HG03025 (cell line): ENCODE measurements around the gene CMKLR1.

Source experiments
- ATAC-seq: cut with Tn5 transposase; IDR thresholded peaks from one replicate; pipeline ENCODE4 v1.9.1; 2021; ENCODE audit warnings: mild to moderate bottlenecking, moderate library complexity; ENCODE audit not compliant: unreplicated experiment, low FRiP score

The CMKLR1 gene

DNA sequence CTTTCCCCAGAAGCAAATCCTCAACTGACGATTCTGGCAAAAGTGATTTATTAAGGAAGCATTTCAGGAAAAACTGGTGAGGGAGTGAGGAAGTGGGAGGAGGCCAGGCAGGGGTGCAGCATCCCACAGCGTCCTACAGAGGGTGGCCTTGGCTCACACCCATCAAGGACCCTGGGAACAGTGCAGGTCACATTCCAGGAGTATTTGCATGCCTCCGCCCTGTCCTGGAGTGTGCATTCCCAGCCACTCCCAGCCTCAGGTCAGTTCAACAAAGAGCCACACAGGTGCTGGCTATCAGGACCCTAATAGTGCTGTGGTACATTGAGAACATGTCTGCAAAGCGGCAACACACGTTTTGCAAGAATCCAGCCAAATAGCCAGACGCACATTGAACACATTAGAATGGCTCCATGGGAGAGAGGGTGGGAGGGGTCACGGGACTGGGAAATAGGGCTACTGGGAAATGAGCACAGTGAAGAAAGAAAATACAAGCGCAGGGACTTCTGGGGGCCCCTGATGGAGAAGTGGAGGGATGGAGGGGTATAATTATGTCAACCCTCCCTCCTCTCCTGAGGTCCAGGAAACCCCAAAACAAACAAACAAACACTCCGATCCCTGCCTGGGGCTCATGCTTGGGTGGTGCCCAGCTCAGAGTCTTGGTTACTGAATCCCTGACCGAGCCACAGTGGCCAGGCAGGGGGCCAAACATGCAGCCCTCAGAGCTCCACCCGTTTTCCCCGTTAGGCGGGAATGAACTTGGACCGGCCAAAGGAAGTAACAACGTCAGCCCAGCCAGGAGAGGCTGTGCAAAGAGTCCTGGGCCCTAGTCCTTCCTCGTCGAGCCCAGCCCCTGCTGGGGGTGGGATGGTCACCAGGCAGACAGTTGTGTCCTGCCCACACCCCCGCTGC lies 36.5 kb downstream of the CMKLR1 start:
- no peak for ATAC-seq

DNA sequence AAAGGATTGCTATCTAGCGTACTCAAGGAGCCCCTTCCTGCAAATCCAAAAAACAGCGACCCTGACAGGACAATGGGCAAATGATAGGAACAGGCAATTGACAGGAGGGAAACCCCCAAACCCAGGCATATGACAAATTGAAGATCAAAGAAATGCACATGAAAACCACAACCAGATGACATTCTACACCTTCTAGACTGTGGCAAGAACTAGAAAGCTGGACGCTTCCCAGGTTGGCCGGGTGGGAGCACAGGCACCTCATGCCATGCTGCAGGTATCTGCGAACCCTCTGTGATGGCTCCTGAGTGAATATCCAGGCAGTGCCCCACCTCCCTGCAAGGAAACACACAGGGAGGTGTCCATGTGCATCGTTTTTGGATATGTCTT lies 37.1 kb downstream of the CMKLR1 start:
- no peak for ATAC-seq

DNA sequence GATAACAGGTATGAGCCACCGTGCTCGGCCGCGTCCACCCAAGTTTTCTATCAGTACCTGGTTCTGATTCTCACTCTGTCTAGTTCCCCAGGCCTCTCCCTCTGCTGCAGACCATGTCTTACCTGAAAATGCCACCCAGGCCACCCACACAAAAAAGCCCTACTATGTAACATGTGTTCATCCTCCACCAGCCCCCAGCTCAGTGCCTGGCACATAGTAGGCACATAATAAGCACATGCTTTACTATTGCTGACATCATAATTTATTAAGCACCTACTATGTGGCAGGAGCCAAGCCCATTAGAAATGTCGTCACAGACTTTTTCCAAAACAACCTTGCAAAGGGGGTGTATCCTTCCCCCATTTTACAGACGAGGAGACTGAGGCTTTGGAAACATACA lies 37.8 kb downstream of the CMKLR1 start:
- ATAC-seq: no peak

DNA sequence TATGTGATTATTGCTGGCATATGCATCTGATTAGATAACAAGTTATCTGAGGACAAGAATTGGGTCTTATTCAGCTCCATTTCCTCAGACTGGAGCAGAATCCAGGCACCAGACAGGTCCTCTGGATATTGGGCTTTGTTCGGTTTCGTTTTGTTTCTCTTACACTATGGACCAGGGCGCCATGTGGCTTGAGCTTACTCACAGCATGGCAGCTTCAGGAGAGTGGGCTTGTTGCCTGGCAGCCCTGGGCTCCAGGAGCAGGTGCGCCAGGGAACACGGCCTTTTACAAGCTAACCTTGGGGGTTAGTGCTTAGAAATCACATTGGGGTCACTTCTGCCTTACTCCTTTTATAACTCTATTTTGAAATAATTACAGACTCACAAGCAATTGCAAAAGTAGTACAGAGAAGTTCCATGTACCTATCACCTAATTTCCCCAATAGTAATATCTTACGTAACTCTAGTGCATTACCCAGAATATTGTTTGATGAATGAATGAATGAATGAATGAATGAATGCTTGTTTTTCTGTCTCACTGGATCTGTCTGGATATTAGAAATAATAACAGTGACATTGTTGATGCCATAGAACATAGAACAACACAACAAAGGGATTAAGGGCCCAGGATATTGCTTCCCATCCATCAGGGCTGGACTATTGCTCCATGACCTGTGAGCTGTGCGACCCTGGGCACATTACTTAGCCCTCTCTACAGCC lies 39.0 kb downstream of the CMKLR1 start:
- ATAC-seq: no peak

DNA sequence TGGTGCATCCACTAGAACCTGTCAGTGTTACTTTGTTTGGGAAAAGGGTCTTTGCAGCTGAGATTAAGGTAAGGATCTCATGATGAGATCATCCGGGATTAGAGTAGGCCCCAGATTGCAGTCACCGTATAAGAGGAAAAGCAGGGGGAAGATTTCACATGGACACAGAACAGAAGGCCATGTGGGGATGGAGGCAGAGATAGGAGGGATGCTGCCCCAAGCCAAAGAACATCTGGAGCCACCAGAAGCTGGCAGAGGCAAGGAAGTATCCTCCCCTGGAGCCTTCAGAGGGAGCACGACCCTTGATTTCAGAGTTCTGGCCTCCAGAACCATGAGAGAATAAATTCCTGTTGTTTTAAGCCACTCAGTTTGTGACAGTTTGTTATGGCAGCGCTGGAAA lies 39.6 kb downstream of the CMKLR1 start:
- no peak for ATAC-seq

DNA sequence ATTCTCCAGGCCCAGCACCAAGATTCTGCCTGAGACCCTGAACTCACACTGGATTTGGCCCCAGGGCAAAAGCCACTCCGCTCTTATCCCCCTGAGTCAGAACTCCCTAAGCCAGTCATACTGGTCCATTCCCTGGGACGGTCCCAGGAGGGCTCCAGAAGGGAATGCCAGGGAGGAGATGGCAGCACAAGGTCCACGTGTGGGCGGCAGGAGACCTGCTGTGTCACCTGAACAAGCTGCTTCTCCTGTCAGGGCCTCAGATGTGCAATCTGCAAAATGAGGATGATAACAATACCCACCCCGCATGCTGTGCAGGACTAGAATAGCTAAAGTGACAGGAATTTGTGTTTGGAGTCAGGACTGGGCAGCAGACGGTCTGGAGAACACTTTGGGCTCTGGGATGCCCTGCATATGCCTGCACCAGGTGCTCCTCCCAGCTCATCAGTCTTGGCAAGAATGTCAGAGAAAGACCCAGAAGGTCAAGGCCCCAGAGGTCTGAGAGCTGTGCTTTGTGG lies 40.3 kb downstream of the CMKLR1 start:
- no peak for ATAC-seq

DNA sequence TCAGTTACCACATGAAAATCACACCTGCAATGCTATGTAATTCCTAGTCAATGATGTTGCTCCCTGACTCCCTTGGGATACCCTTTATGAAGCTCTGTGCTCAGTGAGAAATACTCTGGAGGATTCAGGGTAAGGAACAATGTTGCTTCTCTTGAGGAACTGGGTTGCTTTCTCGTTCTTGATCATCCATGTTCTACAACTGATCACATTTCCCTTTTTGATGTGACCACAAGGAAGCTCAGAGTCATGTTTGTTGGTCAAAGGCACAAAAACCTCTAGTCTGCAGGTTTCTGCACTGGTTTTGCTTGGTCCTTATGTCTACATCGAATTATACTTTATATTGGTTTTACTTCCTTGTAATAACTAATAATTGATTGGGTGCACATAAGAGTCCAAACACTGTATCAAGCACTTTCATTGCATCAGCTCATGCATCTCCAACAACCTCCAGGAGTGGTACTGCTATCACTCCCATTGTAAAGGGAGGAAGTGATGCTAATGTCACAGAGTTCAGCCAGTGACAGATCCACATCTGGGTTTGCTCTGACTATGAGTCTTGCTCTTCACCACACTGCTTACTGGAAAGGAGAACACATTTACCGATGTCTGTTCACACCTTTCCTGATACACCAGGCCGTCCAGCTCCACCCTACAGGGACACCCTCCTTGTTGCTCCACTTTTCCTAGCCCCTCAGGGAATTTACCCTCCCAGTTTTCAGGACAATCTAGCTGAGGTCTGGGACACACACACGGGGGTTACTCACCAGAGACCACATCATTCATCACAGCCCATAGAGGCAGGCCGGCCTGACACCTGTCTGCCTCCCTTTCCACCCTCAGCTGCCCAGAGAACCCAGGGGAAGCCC lies 41.0 kb downstream of the CMKLR1 start:
- ATAC-seq: no peak

DNA sequence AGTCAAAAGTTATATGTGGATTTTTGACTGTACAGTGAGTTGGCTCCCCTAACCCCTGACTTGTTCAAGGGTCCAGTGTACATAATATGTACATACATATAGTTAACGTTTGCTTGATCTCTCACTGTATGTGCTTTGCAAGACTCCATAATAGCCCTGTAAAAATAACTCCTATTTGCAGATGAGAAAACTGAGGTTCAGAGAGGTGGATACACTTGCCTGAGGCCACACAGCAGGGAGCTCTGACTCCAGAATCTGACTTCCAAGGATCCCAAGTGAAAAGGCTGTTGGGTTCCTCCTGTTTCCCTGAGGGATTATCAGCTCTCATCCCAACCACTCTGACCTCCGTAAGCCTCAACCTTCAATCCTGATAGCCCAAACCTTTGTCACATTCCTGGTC lies 41.7 kb downstream of the CMKLR1 start:
- no peak for ATAC-seq

DNA sequence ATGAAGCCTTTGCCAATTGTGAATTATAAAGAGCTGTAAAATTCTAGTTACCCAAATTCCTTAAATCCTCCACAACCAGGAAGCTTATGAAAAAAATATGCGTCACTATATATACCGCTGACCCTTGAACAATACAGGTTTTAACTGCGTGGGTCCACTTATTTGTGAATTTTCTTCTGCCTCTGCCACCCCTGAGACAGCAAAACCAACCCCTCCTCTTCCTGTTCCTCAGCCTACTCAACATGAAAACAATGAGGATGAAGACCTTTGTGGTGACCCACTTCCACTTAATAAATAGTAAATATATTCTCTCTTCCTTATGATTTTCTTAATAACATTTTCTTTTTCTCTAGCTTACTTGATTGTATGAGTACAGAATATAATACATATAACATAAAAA lies 42.2 kb downstream of the CMKLR1 start:
- ATAC-seq: no peak

DNA sequence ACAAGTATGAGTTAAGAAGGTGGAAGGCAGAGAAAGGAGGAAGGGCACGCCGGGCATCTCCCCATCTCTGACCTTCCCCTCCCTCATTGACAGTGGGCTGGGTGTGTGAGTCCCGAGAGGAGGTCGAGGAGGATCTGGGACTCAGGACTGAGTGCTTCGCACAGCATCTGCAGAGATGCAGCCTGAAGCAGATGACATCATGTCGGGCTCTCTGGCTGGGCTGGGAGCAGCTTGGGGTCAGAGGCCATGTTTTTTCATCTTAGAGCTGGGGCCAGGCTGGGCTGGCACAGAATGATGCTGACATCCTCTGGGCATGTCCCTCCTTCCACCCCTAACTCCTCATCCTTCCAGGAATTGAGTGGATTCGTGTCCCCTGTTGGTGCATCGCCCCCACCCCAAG lies 43.5 kb downstream of the CMKLR1 start:
- ATAC-seq: no peak

DNA sequence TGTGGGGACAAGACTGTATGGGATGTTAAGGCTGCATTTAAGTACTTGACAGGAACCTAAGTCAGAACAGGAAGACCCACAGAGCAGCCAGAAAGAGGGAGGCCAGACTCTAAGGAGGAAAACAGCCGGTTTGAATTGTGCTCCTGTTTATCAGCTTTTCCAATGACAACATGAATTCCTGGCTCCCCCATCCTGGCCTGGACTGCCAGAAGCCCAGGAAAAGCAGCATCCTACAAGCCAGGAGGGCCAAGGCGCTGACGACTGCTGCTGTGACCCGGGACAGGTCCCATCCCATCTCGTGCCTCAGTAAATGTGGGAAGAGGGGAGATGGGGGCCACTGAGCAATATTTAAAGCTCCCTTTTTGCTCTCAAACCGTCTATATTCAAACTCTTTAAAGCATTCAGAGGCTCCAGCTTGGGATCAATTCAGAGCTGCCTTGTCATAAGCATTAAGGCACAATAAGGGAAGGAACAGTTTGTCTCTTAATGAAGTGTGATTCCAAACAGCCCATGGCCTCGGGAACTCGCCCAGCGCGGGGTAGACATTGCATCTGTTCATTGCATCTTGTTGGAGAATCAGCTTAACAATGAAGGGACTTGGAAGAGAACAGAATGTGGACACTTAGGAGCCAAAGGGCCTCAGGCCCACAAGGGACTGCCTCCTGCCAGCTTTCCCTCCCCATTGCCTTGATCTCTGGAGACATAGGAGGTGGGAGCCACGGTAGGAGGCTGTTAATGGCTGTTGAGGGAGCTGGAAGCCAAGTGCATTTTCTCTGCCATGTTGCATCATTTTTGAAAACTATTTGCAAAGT lies 49.6 kb downstream of the CMKLR1 start:
- ATAC-seq: no peak

DNA sequence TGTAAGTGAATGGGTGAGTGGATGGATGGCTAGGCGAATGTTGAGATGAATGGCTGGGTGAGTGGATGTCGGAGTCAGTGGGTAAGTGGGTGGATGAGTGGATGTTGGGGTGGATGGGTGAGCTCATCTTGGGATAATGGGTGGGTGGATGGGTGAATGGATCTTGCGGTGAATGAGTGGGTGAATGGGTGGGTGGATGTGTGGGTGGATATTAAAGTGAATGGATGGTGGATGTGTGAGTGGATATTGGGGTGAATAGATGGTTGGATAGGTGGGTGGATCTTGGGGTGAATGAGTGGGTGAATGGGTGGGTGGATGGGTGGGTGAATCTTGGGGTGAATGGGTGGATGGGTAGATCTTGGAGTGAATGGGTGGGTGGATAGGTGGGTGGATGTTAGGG lies 51.9 kb downstream of the CMKLR1 start:
- ATAC-seq: no peak

DNA sequence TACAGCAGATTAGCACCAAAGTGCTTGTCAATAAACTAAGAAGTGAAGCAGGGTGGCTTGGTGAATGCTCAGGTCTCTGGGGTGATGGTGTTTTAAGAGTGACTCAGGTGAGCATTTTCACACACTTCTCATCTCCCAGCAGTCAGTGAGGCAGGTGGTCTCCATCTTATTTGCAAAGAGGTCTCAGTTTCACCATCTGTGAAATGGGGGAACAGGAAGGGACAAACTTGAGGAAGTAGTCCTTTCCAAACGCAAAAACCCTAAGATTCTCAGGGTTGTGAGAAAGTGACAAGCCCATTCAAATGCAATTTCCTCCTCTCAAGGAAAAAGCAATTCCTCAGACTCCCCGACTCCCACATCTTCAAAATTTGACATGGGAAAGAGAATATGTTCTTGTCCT lies 54.1 kb downstream of the CMKLR1 start:
- no peak for ATAC-seq

DNA sequence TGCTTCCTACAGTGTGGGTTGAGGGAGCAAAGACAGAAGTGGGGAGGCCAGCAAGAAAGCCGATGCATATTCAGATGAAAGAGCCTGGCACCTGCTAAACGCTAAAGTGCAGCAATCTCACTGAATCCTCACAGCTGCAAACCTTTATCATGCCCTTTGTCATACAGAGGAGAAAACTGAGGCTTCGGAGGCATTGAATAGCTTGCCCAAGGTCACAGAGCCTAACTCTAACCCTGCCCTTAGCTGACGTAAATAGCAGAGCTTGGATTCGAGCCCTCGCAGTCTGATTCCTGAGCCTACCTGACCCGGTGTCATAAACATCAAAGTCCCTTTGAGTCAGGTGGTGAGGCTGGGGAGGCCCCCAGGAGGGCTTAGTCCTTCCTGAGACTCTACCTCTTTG lies 54.9 kb downstream of the CMKLR1 start:
- ATAC-seq: no peak

DNA sequence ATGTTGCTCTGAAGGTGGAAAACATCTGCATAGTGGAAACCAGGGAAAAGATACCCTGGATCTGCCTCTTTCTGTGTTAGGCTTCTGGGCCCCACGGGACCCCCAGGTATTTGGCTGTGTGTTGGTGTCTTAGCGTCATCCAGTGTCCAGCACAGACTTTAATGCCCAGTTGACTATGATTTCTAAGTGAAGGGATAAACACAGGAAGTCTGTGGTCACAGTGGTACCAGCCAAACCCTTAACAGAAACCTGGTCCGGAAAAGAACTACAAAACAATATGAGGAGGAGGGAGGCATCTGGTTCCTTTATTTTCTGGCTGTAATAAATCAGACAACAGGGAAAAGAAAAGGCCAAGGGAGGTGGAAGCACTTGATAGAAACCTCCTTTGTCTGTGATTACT lies 56.4 kb downstream of the CMKLR1 start:
- ATAC-seq: no peak

DNA sequence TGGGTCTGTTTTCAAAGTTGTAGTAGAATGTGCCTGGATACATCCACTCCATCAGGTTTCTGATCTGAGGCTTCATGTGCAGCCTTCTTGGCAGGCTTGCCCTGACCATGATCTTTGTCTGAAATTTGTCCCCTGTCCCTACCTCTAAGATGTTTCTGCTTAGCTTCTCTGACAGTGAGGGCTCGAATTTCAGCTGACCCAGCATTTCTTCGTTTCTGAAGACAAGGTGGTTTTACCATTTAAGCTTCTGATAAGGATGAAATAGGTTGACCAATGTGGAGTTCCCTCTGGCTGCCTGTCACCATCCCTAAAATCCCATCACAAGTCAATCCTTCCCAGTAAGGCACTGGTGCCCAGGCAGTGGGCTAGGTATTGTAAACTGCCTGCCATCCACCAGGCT lies 57.0 kb downstream of the CMKLR1 start:
- ATAC-seq: no peak

DNA sequence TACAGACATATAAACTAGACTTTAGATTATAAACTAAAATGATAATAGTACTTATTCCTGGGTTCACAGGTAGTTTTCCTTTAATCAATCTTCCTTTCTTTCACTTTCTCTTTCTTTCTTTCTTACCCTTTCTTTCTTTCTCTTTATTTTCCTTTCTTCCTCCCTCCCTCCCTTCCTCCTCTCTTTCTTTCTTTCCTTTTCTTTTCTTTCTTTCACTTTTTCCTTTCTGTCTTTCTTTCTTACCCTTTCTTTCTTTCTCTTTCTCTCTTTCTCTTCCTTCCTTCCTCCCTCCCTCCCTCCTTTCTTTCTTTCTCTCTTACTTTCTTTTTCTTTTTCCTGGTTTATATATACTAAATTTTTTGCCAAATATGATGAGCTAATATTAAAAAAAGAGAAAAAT lies 61.5 kb downstream of the CMKLR1 start:
- ATAC-seq: no peak

DNA sequence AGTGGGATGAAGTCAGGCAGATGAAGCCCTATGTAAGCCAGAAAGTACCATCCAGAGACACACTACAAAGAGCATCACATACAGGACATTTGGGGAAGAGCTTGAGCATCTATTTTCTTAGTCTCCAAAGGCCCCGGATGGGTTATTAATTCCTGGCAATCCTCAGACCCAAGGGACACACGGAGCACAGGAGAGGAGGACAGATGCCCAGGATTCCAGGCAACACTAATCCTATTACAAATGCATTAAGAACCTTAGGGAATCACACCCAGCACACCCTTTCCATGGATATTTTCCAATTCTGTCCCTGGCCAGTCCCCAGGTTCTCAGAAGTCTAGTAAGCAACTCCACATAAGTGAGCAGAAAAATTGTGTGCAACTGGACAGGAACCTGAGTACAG lies 65.9 kb downstream of the CMKLR1 start:
- ATAC-seq: no peak

DNA sequence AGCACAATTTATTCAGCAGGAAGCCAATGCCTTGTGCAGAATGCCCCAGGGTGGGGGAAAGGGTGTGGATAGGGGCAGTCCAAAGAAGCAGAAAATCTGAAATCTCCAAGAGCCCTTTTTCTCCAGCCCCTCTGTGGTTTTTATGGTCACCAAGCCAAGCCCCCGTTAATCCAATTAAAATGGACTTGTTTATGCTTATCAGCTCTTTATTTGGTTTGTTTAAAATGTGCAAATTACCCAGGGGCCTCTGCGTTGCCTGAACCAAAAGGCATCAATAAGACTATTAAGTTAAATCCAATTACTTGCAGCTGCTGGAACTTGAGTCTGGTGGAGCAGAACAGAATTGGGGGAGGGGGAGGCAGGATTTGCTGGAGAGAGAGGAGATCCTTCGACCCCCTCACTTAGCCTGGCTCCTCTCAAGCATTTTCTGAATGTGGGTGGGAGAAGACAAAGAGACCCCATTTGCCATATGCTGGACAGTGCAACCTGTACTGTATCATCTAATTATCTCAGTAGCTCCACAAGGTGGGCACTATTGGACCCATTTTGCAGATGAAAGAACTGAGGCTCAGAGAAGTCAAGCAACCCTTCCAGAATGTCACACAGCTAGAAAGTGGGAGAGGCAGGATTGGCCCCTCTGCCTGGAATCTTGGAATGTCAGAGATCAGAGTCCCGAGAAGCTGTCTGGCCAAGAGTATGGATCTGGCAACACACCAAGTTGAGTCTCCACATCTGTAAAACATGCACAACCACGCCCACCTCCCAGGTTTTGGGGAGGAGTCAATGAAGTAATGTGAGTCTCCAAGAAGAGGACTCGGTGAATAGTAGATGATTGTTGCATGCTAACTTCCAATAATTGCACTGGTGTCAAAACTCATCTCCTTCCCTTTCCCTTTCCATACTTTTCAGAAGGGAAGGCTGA lies 66.9 kb downstream of the CMKLR1 start:
- ATAC-seq: no peak
